ENCODE results near the gene SLC16A3. TPM values are rescaled to one million over a fixed set of nuclear protein-coding genes. Genes with fewer than 3 reads are reported as not detected.

Gene SLC16A3
- total and polyA plus RNA-seq, 2 of the 4 experiments (the other 2 are of a cell fraction) = 49.1 to 181 TPM

- TF ChIP-seq, protein P1, sequence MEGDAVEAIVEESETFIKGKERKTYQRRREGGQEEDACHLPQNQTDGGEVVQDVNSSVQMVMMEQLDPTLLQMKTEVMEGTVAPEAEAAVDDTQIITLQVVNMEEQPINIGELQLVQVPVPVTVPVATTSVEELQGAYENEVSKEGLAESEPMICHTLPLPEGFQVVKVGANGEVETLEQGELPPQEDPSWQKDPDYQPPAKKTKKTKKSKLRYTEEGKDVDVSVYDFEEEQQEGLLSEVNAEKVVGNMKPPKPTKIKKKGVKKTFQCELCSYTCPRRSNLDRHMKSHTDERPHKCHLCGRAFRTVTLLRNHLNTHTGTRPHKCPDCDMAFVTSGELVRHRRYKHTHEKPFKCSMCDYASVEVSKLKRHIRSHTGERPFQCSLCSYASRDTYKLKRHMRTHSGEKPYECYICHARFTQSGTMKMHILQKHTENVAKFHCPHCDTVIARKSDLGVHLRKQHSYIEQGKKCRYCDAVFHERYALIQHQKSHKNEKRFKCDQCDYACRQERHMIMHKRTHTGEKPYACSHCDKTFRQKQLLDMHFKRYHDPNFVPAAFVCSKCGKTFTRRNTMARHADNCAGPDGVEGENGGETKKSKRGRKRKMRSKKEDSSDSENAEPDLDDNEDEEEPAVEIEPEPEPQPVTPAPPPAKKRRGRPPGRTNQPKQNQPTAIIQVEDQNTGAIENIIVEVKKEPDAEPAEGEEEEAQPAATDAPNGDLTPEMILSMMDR (conservative IDR thresholded peaks at IDR 0.05; ENCODE audit: low read depth, low read length) = no peak
- TF ChIP-seq RAD21 (IDR thresholded peaks at IDR 0.05; ENCODE audit: low read length) (no peak), BHLHE40 (IDR thresholded peaks at IDR 0.05; ENCODE audit: low read depth, low read length) (no peak), POLR2A (IDR thresholded peaks at IDR 0.05; ENCODE audit: low read depth, low read length) (no peak)
Measured at GRCh38 chr17:82200135-82200534, 28.7 kb upstream of the SLC16A3 start (continued).

- no peak overlapping the region for H3K4me2 ChIP-seq (ENCODE audit: low read depth, low read length)
- dilution Hi-C loops (cut with HindIII; ENCODE audit: low sequenced_read_pairs, unreplicated experiment) (no loop called here), intact Hi-C loops (cut with micrococcal nuclease) (no loop called here), in situ Hi-C loops (cut with MboI; ENCODE audit: low sequenced_read_pairs) (no loop called here)
- BruUV-seq (replicated peaks) = no TSS peak
- no peak overlapping the region for H3K56ac ChIP-seq (ENCODE audit: extremely low read depth, insufficient read depth, low read length)
- peaks cover 9% of the 10 kb centered on the region for H3K9me1 ChIP-seq (ENCODE audit: insufficient read depth, low read length)
- H3K18ac ChIP-seq (ENCODE audit: low read depth, low read length) = no peak overlapping the region
- H3K4me1 ChIP-seq (ENCODE audit: control insufficient read depth, insufficient read depth, low read length) = peaks cover 8% of the 10 kb centered on the region
- H3K9me3 ChIP-seq (ENCODE audit: control insufficient read depth, insufficient read depth, low read length) = no peaks in the 10 kb centered on the region
- H3K79me1 ChIP-seq (ENCODE audit: low read depth in 1 of 2, low read length in 2 of 2) = peaks cover 17 to 34% of the 10 kb centered on the region in 2 experiments
- no peak overlapping the region for H2AK9ac ChIP-seq (replicated peaks; ENCODE audit: low read depth, low read length, poor library complexity)
- no peak overlapping the region for H3K14ac ChIP-seq (replicated peaks; ENCODE audit: low read depth, low read length)
- H4K8ac ChIP-seq (ENCODE audit: low read depth in 2 of 2, low read length in 2 of 2) = no peak overlapping the region
- H3K4me3 ChIP-seq (ENCODE audit: insufficient read depth, low read depth, low read length) = no peak overlapping the region
- H3K23ac ChIP-seq (ENCODE audit: low read depth, low read length) = no peak overlapping the region
- no peak overlapping the region for H2BK15ac ChIP-seq (ENCODE audit: low read depth, low read length)
- ChIA-PET CTCF (interaction anchor here (0.6 kb wide), 1 partner anchor 147 kb away, joined by 5 read pairs; no protein-coding TSS in a partner anchor), POLR2A (ENCODE audit: unreplicated experiment) (no interaction called here)
- peaks cover 19% of the 10 kb centered on the region for H4K20me1 ChIP-seq (ENCODE audit: insufficient read depth, low read length)
- no peak overlapping the region for H4K91ac ChIP-seq (ENCODE audit: insufficient read depth, low read depth, low read length)
- H2AK5ac ChIP-seq (ENCODE audit: low read depth, low read length) = no peak overlapping the region
- peak overlapping the region; percentile 13 for H2AFZ ChIP-seq (replicated peaks; ENCODE audit: low read length, poor library complexity)
- no peak for ATAC-seq (ENCODE audit: low read depth)
- H2BK5ac ChIP-seq (ENCODE audit: low read depth, low read length, poor library complexity, severe bottlenecking) = no peak overlapping the region
- H3K27me3 ChIP-seq (ENCODE audit: control insufficient read depth, insufficient read depth, low read length) = no peaks in the 10 kb centered on the region
- H4K5ac ChIP-seq (ENCODE audit: low read depth, low read length) = no peak overlapping the region
- no peak for DNase-seq
- WGBS, 2 experiments (ENCODE audit: extremely low coverage in 2 of 2, insufficient read length in 1 of 2) = 70% methylated on average over 5 of the region's 13 CpGs; no CpG with 5 or more reads in 1 of the 2 experiments
- H2BK20ac ChIP-seq (ENCODE audit: low read depth, low read length) = no peak overlapping the region
- H3K36me3 ChIP-seq (ENCODE audit: control insufficient read depth, insufficient read depth, low read length) = peaks cover 21% of the 10 kb centered on the region
- H2BK120ac ChIP-seq (ENCODE audit: low read depth, low read length) = no peak overlapping the region
- no peak overlapping the region for H3K27ac ChIP-seq (ENCODE audit: insufficient read depth, low read length)
- no peak overlapping the region for H3K9ac ChIP-seq (ENCODE audit: low read depth, low read length)
- H3K4ac ChIP-seq (ENCODE audit: low read depth, low read length) = no peak overlapping the region
- TF ChIP-seq, protein P2, sequence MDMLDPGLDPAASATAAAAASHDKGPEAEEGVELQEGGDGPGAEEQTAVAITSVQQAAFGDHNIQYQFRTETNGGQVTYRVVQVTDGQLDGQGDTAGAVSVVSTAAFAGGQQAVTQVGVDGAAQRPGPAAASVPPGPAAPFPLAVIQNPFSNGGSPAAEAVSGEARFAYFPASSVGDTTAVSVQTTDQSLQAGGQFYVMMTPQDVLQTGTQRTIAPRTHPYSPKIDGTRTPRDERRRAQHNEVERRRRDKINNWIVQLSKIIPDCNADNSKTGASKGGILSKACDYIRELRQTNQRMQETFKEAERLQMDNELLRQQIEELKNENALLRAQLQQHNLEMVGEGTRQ (IDR thresholded peaks at IDR 0.05; ENCODE audit: low read depth, low read length) = no peak
- TF ChIP-seq RFX5 (IDR thresholded peaks at IDR 0.05; ENCODE audit: low read depth, low read length) (no peak), MXI1 (IDR thresholded peaks at IDR 0.05; ENCODE audit: borderline replicate concordance, low read depth, low read length) (no peak), FOS (IDR thresholded peaks at IDR 0.05; ENCODE audit: low read depth, low read length) (no peak), SMC3 (IDR thresholded peaks at IDR 0.05; ENCODE audit: low read depth, low read length) (no peak), RCOR1 (IDR thresholded peaks at IDR 0.05; ENCODE audit: insufficient replicate concordance, low read length) (no peak), POLR2A (IDR thresholded peaks at IDR 0.05; ENCODE audit: low read depth, low read length) (no peak), NFE2L2 (IDR thresholded peaks at IDR 0.05; ENCODE audit: low read depth, low read length) (no peak), CEBPB (IDR thresholded peaks at IDR 0.05; ENCODE audit: low read depth, low read length) (no peak)
- TF ChIP-seq, protein P3, sequence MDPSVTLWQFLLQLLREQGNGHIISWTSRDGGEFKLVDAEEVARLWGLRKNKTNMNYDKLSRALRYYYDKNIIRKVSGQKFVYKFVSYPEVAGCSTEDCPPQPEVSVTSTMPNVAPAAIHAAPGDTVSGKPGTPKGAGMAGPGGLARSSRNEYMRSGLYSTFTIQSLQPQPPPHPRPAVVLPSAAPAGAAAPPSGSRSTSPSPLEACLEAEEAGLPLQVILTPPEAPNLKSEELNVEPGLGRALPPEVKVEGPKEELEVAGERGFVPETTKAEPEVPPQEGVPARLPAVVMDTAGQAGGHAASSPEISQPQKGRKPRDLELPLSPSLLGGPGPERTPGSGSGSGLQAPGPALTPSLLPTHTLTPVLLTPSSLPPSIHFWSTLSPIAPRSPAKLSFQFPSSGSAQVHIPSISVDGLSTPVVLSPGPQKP (IDR thresholded peaks at IDR 0.05; ENCODE audit: borderline replicate concordance, low read depth, low read length) = no peak
Measured at GRCh38 chr17:82200743-82201497, 27.9 kb upstream of the SLC16A3 start.
